ENCODE data around the gene SV2B. TPM values are rescaled to one million over a fixed set of nuclear protein-coding genes. Genes with fewer than 3 reads are reported as not detected.

The SV2B gene
- total RNA-seq, 1 donor from 2014 or later = 3.5 TPM

- no peak for ATAC-seq
- intact Hi-C loops (cut with DNase I) = no loop called here
- no peak for DNase-seq (ENCODE audit: missing footprints)
These were observed 29.4 kb downstream of the SV2B start for GRCh38 chr15:91129436-91129835.

GRCh38 chr15:91132079-91132478 is 32.0 kb downstream of the SV2B start:
- DNase-seq (ENCODE audit: missing footprints) = no peak
- ATAC-seq = no peak
- intact Hi-C loops (cut with DNase I) = no loop called here

GRCh38 chr15:91133511-91133910 is 33.5 kb downstream of the SV2B start:
- intact Hi-C loops (cut with DNase I) = no loop called here
- ATAC-seq (no peak), DNase-seq (ENCODE audit: missing footprints) (no peak)

- intact Hi-C loops (cut with DNase I) = no loop called here
- DNase-seq (ENCODE audit: missing footprints) = no peak
- no peak for ATAC-seq
These were observed 35.4 kb downstream of the SV2B start for GRCh38 chr15:91135201-91136130.

GRCh38 chr15:91136386-91136923 is 36.4 kb downstream of the SV2B start:
- DNase-seq (ENCODE audit: missing footprints) (no peak), ATAC-seq (no peak)
- intact Hi-C loops (cut with DNase I) = no loop called here

- DNase-seq (ENCODE audit: missing footprints) (no peak), ATAC-seq (no peak)
- intact Hi-C loops (cut with DNase I) = no loop called here
These were observed 40.5 kb downstream of the SV2B start for GRCh38 chr15:91140601-91141000.

GRCh38 chr15:91141097-91141496 is 41.0 kb downstream of the SV2B start:
- ATAC-seq = no peak
- intact Hi-C loops (cut with DNase I) = no loop called here

GRCh38 chr15:91142106-91142744 is 42.2 kb downstream of the SV2B start:
- no peak for ATAC-seq
- intact Hi-C loops (cut with DNase I) = loop anchor here (1.0 kb wide), 1 partner anchor 86 kb away; no protein-coding TSS in a partner anchor
- no peak for DNase-seq (ENCODE audit: missing footprints)

More at GRCh38 chr15:91141097-91141496, 41.0 kb downstream of the SV2B start:
- DNase-seq (ENCODE audit: missing footprints) = no peak

GRCh38 chr15:91142946-91143345 is 42.9 kb downstream of the SV2B start:
- ATAC-seq (no peak), DNase-seq (ENCODE audit: missing footprints) (no peak)
- intact Hi-C loops (cut with DNase I) = loop anchor here (1.0 kb wide), 1 partner anchor 87 kb away; no protein-coding TSS in a partner anchor

GRCh38 chr15:91146728-91147127 is 46.7 kb downstream of the SV2B start:
- DNase-seq (ENCODE audit: missing footprints) (no peak), ATAC-seq (no peak)
- intact Hi-C loops (cut with DNase I) = no loop called here

- ATAC-seq (no peak), DNase-seq (ENCODE audit: missing footprints) (no peak)
- intact Hi-C loops (cut with DNase I) = no loop called here
These were observed 48.2 kb downstream of the SV2B start for GRCh38 chr15:91148243-91148642.

GRCh38 chr15:91150502-91151160 is 50.6 kb downstream of the SV2B start:
- intact Hi-C loops (cut with DNase I) = no loop called here
- DNase-seq (ENCODE audit: missing footprints) (no peak), ATAC-seq (no peak)

- intact Hi-C loops (cut with DNase I) = no loop called here
- no peak for DNase-seq (ENCODE audit: missing footprints)
- no peak for ATAC-seq
These were observed 51.9 kb downstream of the SV2B start for GRCh38 chr15:91151781-91152563.

- intact Hi-C loops (cut with DNase I) = no loop called here
- ATAC-seq (no peak), DNase-seq (ENCODE audit: missing footprints) (no peak)
These were observed 53.0 kb downstream of the SV2B start for GRCh38 chr15:91152896-91153581.

- ATAC-seq = no peak
- intact Hi-C loops (cut with DNase I) = no loop called here
- DNase-seq (ENCODE audit: missing footprints) = no peak
These were observed 53.9 kb downstream of the SV2B start for GRCh38 chr15:91153954-91154353.

GRCh38 chr15:91156175-91156726 is 56.2 kb downstream of the SV2B start:
- ATAC-seq (no peak), DNase-seq (ENCODE audit: missing footprints) (no peak)
- intact Hi-C loops (cut with DNase I) = no loop called here

Measured in Right ventricle myocardium inferior (tissue), 1 donor.